ENCODE data around the gene DACH2. TPM values are rescaled to one million over a fixed set of nuclear protein-coding genes. Genes with fewer than 3 reads are reported as not detected.

Gene DACH2
- total and polyA plus RNA-seq, 9 of the 15 experiments (the other 6 are each of a cell fraction or from before 2014, with no cell fraction given): not detected

- in situ Hi-C loops (cut with MboI) (no loop called here), intact Hi-C loops (cut with micrococcal nuclease) (no loop called here)
- BruUV-seq (replicated peaks): no TSS peak
- H3K36me3 ChIP-seq (ENCODE audit: control insufficient read depth, insufficient read depth, low read length): no peaks in the 10 kb centered on the region
- H3K27me3 ChIP-seq (ENCODE audit: control insufficient read depth in 2 of 2, insufficient read depth in 2 of 2, low read length in 2 of 2): no peaks in the 10 kb centered on the region
- ChIA-PET POLR2A (no interaction called here), CTCF (ENCODE audit: low intra/inter-chr PET ratio) (no interaction called here)
- FAIRE-seq: no peak
- no peak for ATAC-seq
- H3K9ac ChIP-seq (ENCODE audit: insufficient read depth in 1 of 2, low read depth in 2 of 2, low read length in 2 of 2): no peak overlapping the region
- no peak overlapping the region for H3K4me2 ChIP-seq (ENCODE audit: insufficient read depth, low read length)
- no peak overlapping the region for H2AFZ ChIP-seq (ENCODE audit: low read depth, low read length)
- H3K4me3 ChIP-seq: no peak overlapping the region
- H3K9me1 ChIP-seq (ENCODE audit: control insufficient read depth, insufficient read depth, low read length): no peaks in the 10 kb centered on the region
- H3K4me1 ChIP-seq (replicated peaks in 1 of 2; ENCODE audit: control insufficient read depth in 2 of 2, insufficient read depth in 2 of 2, low read length in 2 of 2): no peaks in the 10 kb centered on the region
- H4K20me1 ChIP-seq (replicated peaks; ENCODE audit: control insufficient read depth, insufficient read depth, low read length): no peaks in the 10 kb centered on the region
- H3K9me3 ChIP-seq (replicated peaks; ENCODE audit: control insufficient read depth, insufficient read depth, low read depth, low read length): no peaks in the 10 kb centered on the region
- H3K27ac ChIP-seq (ENCODE audit: extremely low read depth, low read depth, low read length): no peak overlapping the region
- 0% methylated on average over 2 of the region's 2 CpGs for WGBS (ENCODE audit: insufficient coverage, low coverage, missing lambda C conversion rate)
- DNase-seq (ENCODE audit: extremely low read depth in 1 of 4, low spot score in 3 of 4): no peak
- H3K79me2 ChIP-seq (ENCODE audit: control insufficient read depth, insufficient read depth, low read length): no peaks in the 10 kb centered on the region
- TF ChIP-seq ZNF224 (CRISPR knock-in tag; IDR thresholded peaks at IDR 0.05): no peak
- TF ChIP-seq ELK3 (CRISPR knock-in tag; IDR thresholded peaks at IDR 0.05): no peak
- no peak for TF ChIP-seq CTCF (IDR thresholded peaks at IDR 0.05 in 2 of 3, conservative IDR thresholded peaks at IDR 0.05 in 1 of 3; ENCODE audit: insufficient read depth in 2 of 3, low read depth in 1 of 3, low read length in 3 of 3)
- TF ChIP-seq MITF (IDR thresholded peaks at IDR 0.05): no peak
- no peak for TF ChIP-seq EHMT2 (IDR thresholded peaks at IDR 0.05)
- no peak for TF ChIP-seq HMG20A (CRISPR knock-in tag; conservative IDR thresholded peaks at IDR 0.05)
- no peak for TF ChIP-seq GATAD2B (IDR thresholded peaks at IDR 0.05; ENCODE audit: borderline replicate concordance)
- no peak for TF ChIP-seq ZNF431 (CRISPR knock-in tag; IDR thresholded peaks at IDR 0.05)
- no peak for TF ChIP-seq ZNF280B (CRISPR knock-in tag; IDR thresholded peaks at IDR 0.05)
- TF ChIP-seq ZFX (CRISPR knock-in tag; IDR thresholded peaks at IDR 0.05): no peak
- TF ChIP-seq NR0B1 (IDR thresholded peaks at IDR 0.05; ENCODE audit: partially characterized antibody): no peak
- no peak for TF ChIP-seq FOS (IDR thresholded peaks at IDR 0.05; ENCODE audit: extremely low read depth, insufficient read length)
- no peak for TF ChIP-seq ZNF311 (CRISPR knock-in tag; IDR thresholded peaks at IDR 0.05)
These were observed 657.0 kb downstream of the DACH2 start for GRCh38 chrX:86805241-86805640.

All from K562 (cell line).